Activated T-cell treated with anti-CD3 and anti-CD28 coated beads, Interleukin-2, amount 50 U/mL, for 4 hours (primary cell): ENCODE data around the gene SLC4A5. TPM values are rescaled to one million over a fixed set of nuclear protein-coding genes. Genes with fewer than 3 reads are reported as not detected.

Source experiments
- ATAC-seq, 2 donors: fragments of 200-7000 bp; cut with Tn5 transposase; one replicate each; pipeline ENCODE4 v1.10.0; 2021
- DNase-seq: peaks from one replicate; pipeline ENCODE4 v3.0.0-alpha.2; 2020
- H3K27me3 Mint-ChIP-seq: one replicate; pipeline ENCODE4 v1.8.0; 2021; ENCODE audit warnings: low read depth, mixed read lengths
- H3K36me3 Mint-ChIP-seq: one replicate; pipeline ENCODE4 v1.8.0; 2022; ENCODE audit warnings: mixed read lengths; ENCODE audit not compliant: insufficient read depth
- H3K4me1 Mint-ChIP-seq: one replicate; pipeline ENCODE4 v1.8.0; 2021; ENCODE audit warnings: low read depth, mixed read lengths
- H3K4me3 Mint-ChIP-seq: one replicate; pipeline ENCODE4 v1.8.0; 2021; ENCODE audit warnings: mild to moderate bottlenecking, moderate library complexity, mixed read lengths
- H3K9me3 Mint-ChIP-seq: one replicate; pipeline ENCODE4 v1.8.0; 2021; ENCODE audit warnings: mixed read lengths
- total RNA-seq, 3 donors: library from RNA; stranded (reverse); gene quantifications; one replicate each; pipeline ENCODE4 v1.2.1, GENCODE V29; 2021

Gene SLC4A5
- total RNA-seq, 3 donors from 2014 or later, result 1.3 to 1.5 (median 1.4) TPM

- H3K4me3 Mint-ChIP-seq, result no peak overlapping the region
- H3K4me1 Mint-ChIP-seq, result peaks cover 2% of the 10 kb centered on the region
- DNase-seq (no peak), ATAC-seq (no peak)
- H3K27me3 Mint-ChIP-seq, result no peaks in the 10 kb centered on the region
- no peaks in the 10 kb centered on the region for H3K9me3 Mint-ChIP-seq
- H3K36me3 Mint-ChIP-seq, result peaks cover 44% of the 10 kb centered on the region
Measured at GRCh38 chr2:74373985-74374384, 30.8 kb upstream of the SLC4A5 start.

- Mint-ChIP-seq H3K27me3 (no peaks in the 10 kb centered on the region), H3K9me3 (no peaks in the 10 kb centered on the region), H3K36me3 (peaks cover 47% of the 10 kb centered on the region), H3K4me3 (no peak overlapping the region), H3K4me1 (no peaks in the 10 kb centered on the region)
- no peak for ATAC-seq
- DNase-seq, result no peak
Measured at GRCh38 chr2:74373221-74373676, 30.0 kb upstream of the SLC4A5 start.

- Mint-ChIP-seq H3K27me3 (no peaks in the 10 kb centered on the region), H3K36me3 (peaks cover 46% of the 10 kb centered on the region), H3K4me1 (no peaks in the 10 kb centered on the region), H3K4me3 (no peak overlapping the region), H3K9me3 (no peaks in the 10 kb centered on the region)
- ATAC-seq, result no peak
- DNase-seq, result no peak
Measured at GRCh38 chr2:74372674-74373073, 29.5 kb upstream of the SLC4A5 start.

GRCh38 chr2:74371421-74371820 is 28.2 kb upstream of the SLC4A5 start:
- H3K4me3 Mint-ChIP-seq, result no peak overlapping the region
- H3K27me3 Mint-ChIP-seq, result no peaks in the 10 kb centered on the region
- DNase-seq (no peak), ATAC-seq (no peak)
- peaks cover 51% of the 10 kb centered on the region for H3K36me3 Mint-ChIP-seq
- no peaks in the 10 kb centered on the region for H3K4me1 Mint-ChIP-seq
- H3K9me3 Mint-ChIP-seq, result no peaks in the 10 kb centered on the region

GRCh38 chr2:74369976-74370375 is 26.8 kb upstream of the SLC4A5 start:
- DNase-seq, result no peak
- ATAC-seq, result no peak
- Mint-ChIP-seq H3K4me1 (no peaks in the 10 kb centered on the region), H3K9me3 (no peaks in the 10 kb centered on the region), H3K36me3 (peaks cover 62% of the 10 kb centered on the region), H3K27me3 (no peaks in the 10 kb centered on the region), H3K4me3 (no peak overlapping the region)

GRCh38 chr2:74368499-74368898 is 25.3 kb upstream of the SLC4A5 start:
- no peak overlapping the region for H3K4me3 Mint-ChIP-seq
- DNase-seq (no peak), ATAC-seq (no peak)
- H3K9me3 Mint-ChIP-seq, result no peaks in the 10 kb centered on the region
- H3K4me1 Mint-ChIP-seq, result no peaks in the 10 kb centered on the region
- no peaks in the 10 kb centered on the region for H3K27me3 Mint-ChIP-seq
- H3K36me3 Mint-ChIP-seq, result peaks cover 66% of the 10 kb centered on the region

- H3K4me3 Mint-ChIP-seq, result no peak overlapping the region
- no peak for ATAC-seq
- no peaks in the 10 kb centered on the region for H3K9me3 Mint-ChIP-seq
- no peaks in the 10 kb centered on the region for H3K4me1 Mint-ChIP-seq
- H3K27me3 Mint-ChIP-seq, result no peaks in the 10 kb centered on the region
- DNase-seq, result no peak
- H3K36me3 Mint-ChIP-seq, result peaks cover 66% of the 10 kb centered on the region
Measured at GRCh38 chr2:74367789-74368188, 24.6 kb upstream of the SLC4A5 start.

- Mint-ChIP-seq H3K36me3 (peaks cover 65% of the 10 kb centered on the region), H3K4me1 (no peaks in the 10 kb centered on the region), H3K27me3 (no peaks in the 10 kb centered on the region), H3K4me3 (no peak overlapping the region), H3K9me3 (no peaks in the 10 kb centered on the region)
- DNase-seq (no peak), ATAC-seq (no peak)
Measured at GRCh38 chr2:74366036-74366435, 22.8 kb upstream of the SLC4A5 start.

GRCh38 chr2:74364533-74365505 is 21.6 kb upstream of the SLC4A5 start:
- Mint-ChIP-seq H3K36me3 (peaks cover 63% of the 10 kb centered on the region), H3K4me1 (no peaks in the 10 kb centered on the region), H3K27me3 (no peaks in the 10 kb centered on the region), H3K9me3 (no peaks in the 10 kb centered on the region), H3K4me3 (no peak overlapping the region)
- no peak for ATAC-seq
- DNase-seq, result no peak

- H3K36me3 Mint-ChIP-seq, result peaks cover 59% of the 10 kb centered on the region
Measured at GRCh38 chr2:74361327-74361726, 18.1 kb upstream of the SLC4A5 start.

GRCh38 chr2:74357627-74358026 is 14.4 kb upstream of the SLC4A5 start:
- Mint-ChIP-seq H3K4me3 (no peak overlapping the region), H3K9me3 (no peaks in the 10 kb centered on the region), H3K4me1 (no peaks in the 10 kb centered on the region), H3K27me3 (no peaks in the 10 kb centered on the region), H3K36me3 (peaks cover 47% of the 10 kb centered on the region)
- no peak for ATAC-seq
- DNase-seq, result no peak

More at GRCh38 chr2:74361327-74361726, 18.1 kb upstream of the SLC4A5 start:
- ATAC-seq, result no peak
- H3K4me1 Mint-ChIP-seq, result no peaks in the 10 kb centered on the region
- DNase-seq, result no peak
- H3K4me3 Mint-ChIP-seq, result no peak overlapping the region
- no peaks in the 10 kb centered on the region for H3K27me3 Mint-ChIP-seq
- no peaks in the 10 kb centered on the region for H3K9me3 Mint-ChIP-seq

GRCh38 chr2:74349889-74350288 is 6.7 kb upstream of the SLC4A5 start:
- Mint-ChIP-seq H3K9me3 (no peaks in the 10 kb centered on the region), H3K27me3 (no peaks in the 10 kb centered on the region), H3K36me3 (no peaks in the 10 kb centered on the region), H3K4me3 (no peak overlapping the region), H3K4me1 (no peaks in the 10 kb centered on the region)
- ATAC-seq (no peak), DNase-seq (no peak)

GRCh38 chr2:74347742-74348141 is 4.5 kb upstream of the SLC4A5 start:
- Mint-ChIP-seq H3K4me1 (no peaks in the 10 kb centered on the region), H3K36me3 (peaks cover 2% of the 10 kb centered on the region), H3K4me3 (no peak overlapping the region), H3K9me3 (no peaks in the 10 kb centered on the region), H3K27me3 (no peaks in the 10 kb centered on the region)
- DNase-seq, result no peak
- no peak for ATAC-seq

GRCh38 chr2:74347303-74347702 is 4.1 kb upstream of the SLC4A5 start:
- no peak for ATAC-seq
- Mint-ChIP-seq H3K27me3 (no peaks in the 10 kb centered on the region), H3K4me1 (no peaks in the 10 kb centered on the region), H3K4me3 (no peak overlapping the region), H3K9me3 (no peaks in the 10 kb centered on the region), H3K36me3 (peaks cover 2% of the 10 kb centered on the region)
- no peak for DNase-seq

- Mint-ChIP-seq H3K9me3 (no peaks in the 10 kb centered on the region), H3K4me3 (no peak overlapping the region), H3K4me1 (no peaks in the 10 kb centered on the region), H3K27me3 (no peaks in the 10 kb centered on the region), H3K36me3 (peaks cover 2% of the 10 kb centered on the region)
- DNase-seq (no peak), ATAC-seq (no peak)
Measured at GRCh38 chr2:74345272-74345943, 2.2 kb upstream of the SLC4A5 start.
